ENCODE measurements around the gene RSL24D1.

The RSL24D1 gene

DNA sequence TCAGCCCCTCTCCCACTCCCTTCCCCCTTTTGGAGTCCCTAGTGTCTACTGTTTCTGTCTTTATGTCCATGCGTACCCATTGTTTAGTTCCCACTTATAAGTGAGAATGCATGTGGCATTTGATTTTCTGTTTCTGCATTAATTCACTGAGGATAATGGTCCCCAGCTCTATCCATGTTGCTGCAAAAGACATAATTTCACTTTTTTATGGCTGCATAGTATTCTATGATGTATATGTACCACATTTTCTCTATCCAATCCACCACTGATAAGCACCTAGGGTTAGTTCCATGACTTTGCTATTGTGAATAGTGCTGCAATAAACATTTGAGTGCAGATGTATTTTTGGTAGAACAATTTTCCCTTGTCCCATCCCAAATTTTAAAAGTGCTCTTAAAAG, 34.2 kb upstream of the RSL24D1 start:
- no peak for TF ChIP-seq CTCF (IDR thresholded peaks at IDR 0.05; ENCODE audit: borderline replicate concordance, control extremely low read depth, extremely low read depth, insufficient read depth, missing control alignments)
- in situ Hi-C loops (cut with MboI; ENCODE audit: low sequenced_read_pairs, unreplicated experiment), result no loop called here
- DNase-seq (ENCODE audit: low spot score), result no peak

- in situ Hi-C loops (cut with MboI; ENCODE audit: low sequenced_read_pairs, unreplicated experiment), result no loop called here
- no peak for TF ChIP-seq CTCF (IDR thresholded peaks at IDR 0.05; ENCODE audit: borderline replicate concordance, control extremely low read depth, extremely low read depth, insufficient read depth, missing control alignments)
- DNase-seq (ENCODE audit: low spot score), result no peak
These were observed 33.4 kb upstream of the RSL24D1 start for GRCh38 chr15:55230051-55230670.

DNA sequence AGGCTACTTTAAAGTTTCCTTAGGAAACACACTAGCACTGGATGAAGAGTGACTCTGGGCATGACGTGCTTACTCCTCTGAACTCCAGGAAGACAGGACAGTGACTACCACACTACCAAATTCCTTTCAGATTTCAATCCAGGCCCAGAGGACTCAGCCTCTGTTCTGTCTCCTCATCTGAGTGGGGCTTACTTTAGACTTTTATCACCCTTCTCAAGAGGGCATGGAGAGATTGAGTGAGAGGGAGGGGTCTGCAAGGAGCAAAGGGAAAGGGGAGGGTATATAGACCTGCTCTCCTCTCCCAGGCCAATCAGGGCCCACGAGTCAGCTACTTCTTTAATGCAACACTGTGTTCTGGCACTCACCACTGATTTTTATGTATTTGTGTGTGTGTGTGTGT, 29.4 kb upstream of the RSL24D1 start:
- no peak for DNase-seq (ENCODE audit: low spot score)
- TF ChIP-seq CTCF (IDR thresholded peaks at IDR 0.05; ENCODE audit: borderline replicate concordance, control extremely low read depth, extremely low read depth, insufficient read depth, missing control alignments), result no peak
- in situ Hi-C loops (cut with MboI; ENCODE audit: low sequenced_read_pairs, unreplicated experiment), result no loop called here

DNA sequence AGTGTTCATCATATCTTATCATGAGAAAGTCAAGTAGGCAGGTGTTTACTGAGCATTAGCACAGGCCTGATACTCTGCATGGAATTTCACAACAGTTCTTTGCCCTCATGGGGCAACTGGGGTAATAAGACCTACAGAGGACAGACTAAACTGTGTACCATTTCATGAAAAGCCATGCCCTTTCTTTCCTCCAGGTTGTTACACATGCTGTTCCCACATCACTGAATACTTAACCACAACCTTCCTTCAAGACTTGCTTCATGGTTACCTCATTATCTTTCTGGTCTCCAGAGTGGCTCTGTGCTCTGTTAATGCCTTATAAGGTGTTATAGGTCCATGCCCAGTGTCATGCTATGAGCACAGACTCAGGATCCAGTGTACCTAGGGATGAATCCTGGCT, 28.2 kb upstream of the RSL24D1 start:
- in situ Hi-C loops (cut with MboI; ENCODE audit: low sequenced_read_pairs, unreplicated experiment), result loop anchor here (5.0 kb wide), 1 partner anchor 47 kb away; no protein-coding TSS in a partner anchor
- no peak for TF ChIP-seq CTCF (IDR thresholded peaks at IDR 0.05; ENCODE audit: borderline replicate concordance, control extremely low read depth, extremely low read depth, insufficient read depth, missing control alignments)
- no peak for DNase-seq (ENCODE audit: low spot score)

- in situ Hi-C loops (cut with MboI; ENCODE audit: low sequenced_read_pairs, unreplicated experiment), result loop anchor here (5.0 kb wide), 1 partner anchor 50 kb away; no protein-coding TSS in a partner anchor
- DNase-seq (ENCODE audit: low spot score), result no peak
- TF ChIP-seq CTCF (IDR thresholded peaks at IDR 0.05; ENCODE audit: borderline replicate concordance, control extremely low read depth, extremely low read depth, insufficient read depth, missing control alignments), result no peak
These were observed 25.8 kb upstream of the RSL24D1 start for GRCh38 chr15:55222588-55222987.

GRCh38 chr15:55221090-55222011, 24.6 kb upstream of the RSL24D1 start:
- in situ Hi-C loops (cut with MboI; ENCODE audit: low sequenced_read_pairs, unreplicated experiment), result loop anchor here (5.0 kb wide), 1 partner anchor 51 kb away; no protein-coding TSS in a partner anchor
- TF ChIP-seq CTCF (IDR thresholded peaks at IDR 0.05; ENCODE audit: borderline replicate concordance, control extremely low read depth, extremely low read depth, insufficient read depth, missing control alignments), result no peak
- peak; percentile 62 for DNase-seq (ENCODE audit: low spot score)
